Gastroesophageal sphincter (tissue), 3 donors: ENCODE results near the gene TBRG4.

Source experiments
- CTCF ChIP-seq, 4 experiments: fragments of 200-600 bp in 2 of 4; fragments of 450-650 bp in 2 of 4; sonication (generic) in 1 of 4; IDR thresholded peaks; one replicate each; pipeline ENCODE4 v1.5.1; 2017 to 2019; ENCODE audit warnings: antibody characterized with exemption in 4 of 4, mild to moderate bottlenecking in 2 of 4, moderate library complexity in 2 of 4
- POLR2A ChIP-seq, 2 donors: fragments of 450-650 bp; IDR thresholded peaks; one replicate each; pipeline ENCODE4 v1.6.1; 2017; ENCODE audit warnings: antibody characterized with exemption in 2 of 2, mild to moderate bottlenecking in 2 of 2, moderate library complexity in 1 of 2
- POLR2AphosphoS5 ChIP-seq: sonication (generic); formaldehyde crosslinking; IDR thresholded peaks from one replicate; pipeline ENCODE4 v1.6.1; 2017; ENCODE audit warnings: antibody characterized with exemption

DNA sequence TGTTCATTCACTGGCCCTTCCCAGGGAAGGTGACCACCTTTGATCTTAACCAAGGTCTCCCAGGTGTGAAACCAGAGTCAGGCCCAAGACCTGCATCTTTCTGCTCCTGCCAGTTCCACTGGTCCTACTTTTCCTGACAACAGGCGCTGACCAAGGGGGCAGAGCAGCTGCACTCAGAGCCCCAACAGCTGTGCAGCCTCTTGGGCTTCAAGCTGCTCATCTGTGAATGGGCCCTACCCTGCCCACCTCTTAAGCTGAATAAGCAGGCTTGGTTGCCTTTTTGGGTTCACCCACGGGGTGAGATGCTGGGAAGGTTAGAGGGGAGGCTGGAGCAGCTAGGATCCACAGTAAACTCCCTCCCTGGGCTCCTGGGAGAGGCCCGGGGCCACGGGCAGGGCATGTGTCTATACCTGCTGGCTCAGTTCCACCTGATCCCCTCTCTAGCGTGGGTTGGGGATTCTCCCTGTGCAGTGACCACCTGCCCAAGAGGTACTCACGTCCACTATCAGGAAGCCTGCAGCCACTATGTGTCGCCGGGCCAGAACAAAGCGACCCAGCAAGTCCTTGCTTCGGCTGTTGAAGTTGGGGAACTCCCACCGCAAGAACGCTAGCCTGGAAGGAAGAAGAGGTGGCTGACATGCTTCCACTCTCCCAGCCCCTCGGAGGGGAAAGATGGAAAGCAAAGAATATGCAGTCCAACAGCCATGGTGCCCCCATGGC is 10.6 kb downstream of the TBRG4 start:
- TF ChIP-seq CTCF (IDR thresholded peaks at IDR 0.05) (no peak), POLR2A (IDR thresholded peaks at IDR 0.05) (no peak), POLR2AphosphoS5 (no peak)
